ENCODE measurements around the gene NOTCH4.
A peak's percentile ranks its signal among the peaks of the same experiment; 100 is the strongest.
"Not testable (repeated sequence)": the region's sequence is repeated elsewhere in the genome, so short reads cannot be mapped to it uniquely, and the experiment has no call there.

Gene NOTCH4

GRCh38 chr6:32223258-32224235, at the start of gene NOTCH4:
NOTCH4 (minus strand) TSS chr6:32224067; CDS start chr6:32223928, 139 bp downstream.
- no peak for DNase-seq

- DNase-seq, result no peak
These were observed 47.6 kb upstream of the NOTCH4 start for GRCh38 chr6:32271429-32271828.

- DNase-seq, result not testable (repeated sequence)
These were observed 44.6 kb upstream of the NOTCH4 start for GRCh38 chr6:32268459-32268858.

- DNase-seq, result no peak
These were observed 43.2 kb upstream of the NOTCH4 start for GRCh38 chr6:32267035-32267434.

GRCh38 chr6:32257262-32257661, 33.4 kb upstream of the NOTCH4 start:
- not testable (repeated sequence) for DNase-seq

GRCh38 chr6:32255199-32256153, 31.6 kb upstream of the NOTCH4 start:
- DNase-seq, result peak; percentile 66

GRCh38 chr6:32254761-32255198, 30.9 kb upstream of the NOTCH4 start:
- no peak for DNase-seq

- no peak for DNase-seq
These were observed 28.6 kb upstream of the NOTCH4 start for GRCh38 chr6:32252331-32253009.

- DNase-seq, result no peak
These were observed 25.4 kb upstream of the NOTCH4 start for GRCh38 chr6:32249262-32249661.

GRCh38 chr6:32247401-32247800, 23.5 kb upstream of the NOTCH4 start:
- no peak for DNase-seq

- peak; percentile 49 for DNase-seq
These were observed 21.1 kb upstream of the NOTCH4 start for GRCh38 chr6:32244946-32245398.

- no peak for DNase-seq
These were observed 20.4 kb upstream of the NOTCH4 start for GRCh38 chr6:32244270-32244669.

- not testable (repeated sequence) for DNase-seq
These were observed 18.5 kb upstream of the NOTCH4 start for GRCh38 chr6:32242318-32242813.

- no peak for DNase-seq
These were observed 16.8 kb upstream of the NOTCH4 start for GRCh38 chr6:32240686-32241085.

GRCh38 chr6:32239462-32239861, 15.6 kb upstream of the NOTCH4 start:
- DNase-seq, result no peak

- no peak for DNase-seq
These were observed 11.1 kb upstream of the NOTCH4 start for GRCh38 chr6:32234934-32235333.

GRCh38 chr6:32226434-32226833, 2.6 kb upstream of the NOTCH4 start:
- no peak for DNase-seq

GRCh38 chr6:32224696-32225095, 829 bp upstream of the NOTCH4 start:
- DNase-seq, result no peak

GRCh38 chr6:32222333-32223230, 1.3 kb downstream of the NOTCH4 start:
- no peak for DNase-seq

- DNase-seq, result no peak
These were observed 3.8 kb downstream of the NOTCH4 start for GRCh38 chr6:32220021-32220420.

GRCh38 chr6:32218167-32218566, 5.7 kb downstream of the NOTCH4 start:
- no peak for DNase-seq

All from stimulated activated naive CD4-positive, alpha-beta T cell treated with Interleukin-2 at 50 U/mL for 16 hours (primary cell).